ENCODE data around the gene INAVA.
"Not testable (repeated sequence)": the region's sequence is repeated elsewhere in the genome, so short reads cannot be mapped to it uniquely, and the experiment has no call there.

INAVA gene

DNA sequence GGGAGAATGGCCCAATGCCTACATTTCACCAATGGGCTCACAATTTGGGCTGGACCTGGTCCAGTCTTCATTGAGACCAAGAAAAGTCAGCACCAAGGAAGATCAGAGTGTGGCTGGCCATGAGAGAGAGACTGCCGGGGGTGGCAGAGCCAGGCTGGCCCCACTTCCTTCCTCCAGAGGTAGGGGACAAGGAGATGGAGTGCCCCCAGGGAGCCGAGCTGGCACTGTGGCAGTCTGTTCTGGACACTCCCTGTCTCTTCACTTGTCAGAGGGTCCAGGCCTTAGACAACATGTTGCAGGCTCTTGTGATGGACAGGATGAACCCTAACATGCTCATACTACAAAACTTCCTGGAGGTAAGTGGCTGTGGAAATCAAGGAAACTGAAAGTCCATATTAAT is 27.7 kb downstream of the INAVA start:
- no peak for DNase-seq

DNA sequence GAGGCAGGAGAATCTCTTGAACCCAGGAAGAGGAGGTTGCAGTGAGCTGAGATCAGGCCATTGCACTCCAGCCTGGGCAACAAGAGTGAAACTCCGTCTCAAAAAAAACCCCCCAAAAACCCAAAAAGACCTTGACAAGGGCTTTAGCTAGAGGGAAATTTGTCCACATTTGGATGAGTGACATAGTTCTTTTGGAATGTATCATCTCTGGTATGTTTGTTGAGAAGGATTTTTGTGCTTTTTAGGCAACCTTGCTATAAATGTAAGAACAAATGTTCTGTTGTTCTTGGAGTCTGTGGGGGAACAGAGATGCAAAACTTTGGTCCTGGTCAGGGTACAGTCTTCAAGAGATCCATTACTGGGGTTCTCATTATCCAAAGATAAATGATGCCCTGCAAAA is 28.9 kb downstream of the INAVA start:
- no peak for DNase-seq

- no peak for DNase-seq
These were observed 31.1 kb downstream of the INAVA start for GRCh38 chr1:200925831-200926230.

DNA sequence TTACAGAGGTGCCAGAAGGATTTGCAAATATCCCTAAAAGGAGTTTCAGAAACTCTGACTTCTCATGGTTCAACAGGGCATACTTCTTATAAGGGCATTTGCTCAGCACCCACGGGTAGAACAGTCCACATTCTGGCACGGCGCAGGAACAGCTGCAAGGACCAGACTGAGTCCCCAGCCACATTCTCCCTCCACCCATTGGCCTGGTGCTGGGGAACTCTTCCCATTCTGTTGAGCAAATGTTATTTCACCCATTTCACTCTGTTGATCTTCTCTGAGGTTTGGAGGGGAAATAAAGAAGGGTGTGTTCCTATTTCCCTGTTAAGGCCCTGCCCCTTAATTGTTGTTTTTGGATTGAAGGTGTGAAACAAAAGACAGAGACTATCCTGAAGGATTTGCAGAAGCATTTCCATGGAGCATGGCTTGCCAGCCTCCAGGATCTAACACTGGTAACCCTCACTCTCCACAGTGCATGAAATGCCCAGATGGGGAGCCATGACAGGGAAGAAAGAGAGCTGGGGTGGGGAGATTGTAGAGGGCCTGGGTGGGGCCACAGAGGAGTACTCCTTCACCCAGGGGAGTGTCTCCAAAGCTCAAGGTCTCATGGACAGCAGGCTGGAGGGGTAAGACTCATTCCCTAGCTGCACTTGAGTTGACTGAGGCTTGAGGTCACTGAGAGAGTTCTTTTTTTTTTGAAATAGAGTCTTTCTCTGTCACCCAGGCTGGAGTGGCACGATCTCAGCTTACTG is 35.0 kb downstream of the INAVA start:
- no peak for DNase-seq

DNA sequence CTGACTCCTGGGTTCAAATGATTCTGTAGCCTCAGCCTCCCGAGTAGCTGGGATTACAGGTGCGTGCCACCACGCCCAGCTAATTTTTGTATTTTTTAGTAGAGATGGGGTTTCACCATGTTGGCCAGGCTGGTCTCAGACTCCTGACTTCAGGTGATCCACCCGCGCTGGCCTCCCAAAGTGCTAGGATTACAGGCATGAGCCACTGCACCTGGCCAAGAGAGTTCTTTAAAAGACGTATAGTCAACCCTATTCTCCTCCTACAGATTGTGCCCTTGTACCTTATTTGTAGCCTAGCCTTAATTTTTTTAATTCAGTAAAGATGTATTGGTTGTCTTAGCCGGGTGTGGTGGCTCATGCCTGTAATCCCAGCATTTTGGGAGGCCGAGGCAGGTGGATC is 35.6 kb downstream of the INAVA start:
- DNase-seq = not testable (repeated sequence)

GRCh38 chr1:200931776-200932175 is 37.1 kb downstream of the INAVA start:
- no peak for DNase-seq

GRCh38 chr1:200934676-200935245 is 40.1 kb downstream of the INAVA start:
- no peak for DNase-seq

DNA sequence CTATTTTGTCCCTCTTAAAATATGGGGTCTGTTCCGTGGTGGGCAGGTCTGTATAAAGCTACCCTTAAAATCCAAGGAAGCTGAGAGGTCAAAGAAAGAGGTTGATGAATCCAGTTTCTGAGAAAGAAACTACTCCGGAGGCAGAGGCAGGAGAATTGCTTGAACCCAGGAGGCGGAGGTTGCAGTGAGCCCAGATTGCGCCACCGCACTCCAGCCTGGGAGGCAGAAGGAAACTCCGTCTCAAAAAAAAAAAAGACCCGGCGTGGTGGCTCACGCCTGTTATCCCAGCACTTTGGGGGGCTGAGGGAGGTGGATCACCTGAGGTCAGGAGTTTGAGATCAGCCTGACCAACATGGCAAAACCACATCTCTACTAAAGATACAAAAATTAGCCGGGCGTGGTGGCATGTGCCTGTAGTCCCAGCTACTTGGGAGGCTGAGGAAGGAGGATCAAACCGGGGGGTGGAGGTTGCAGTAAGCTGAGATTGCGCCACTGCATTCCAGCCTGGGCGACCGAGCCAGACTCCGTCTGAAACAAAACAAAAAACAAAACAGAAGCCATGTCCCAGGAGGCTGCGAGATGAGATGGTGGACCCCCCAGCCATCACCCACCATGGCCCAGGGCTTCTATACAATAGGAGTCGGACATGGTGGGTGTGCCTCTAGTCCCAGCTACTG is 40.7 kb downstream of the INAVA start:
- DNase-seq = not testable (repeated sequence)

DNA sequence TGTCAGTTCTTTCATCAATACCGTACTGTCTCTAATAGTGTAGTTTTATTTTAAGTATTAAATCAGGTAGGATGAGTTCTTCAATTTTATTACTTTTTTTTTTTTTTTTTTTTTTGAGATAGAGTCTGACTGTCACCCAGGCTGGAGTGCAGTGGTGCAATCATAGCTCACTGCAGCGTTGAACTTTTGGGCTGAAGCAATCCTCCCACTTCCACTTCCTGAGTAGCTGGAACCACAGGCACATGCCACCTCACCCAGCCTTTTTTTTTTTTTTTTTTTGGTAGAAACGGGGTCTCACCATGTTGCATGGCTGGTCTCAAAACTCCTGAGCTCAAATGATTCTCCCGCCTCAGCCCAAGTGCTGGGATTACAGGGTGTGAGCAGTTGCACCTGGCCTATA is 44.3 kb downstream of the INAVA start:
- no peak for DNase-seq

GRCh38 chr1:200945111-200945510 is 50.4 kb downstream of the INAVA start:
- DNase-seq = no peak

DNA sequence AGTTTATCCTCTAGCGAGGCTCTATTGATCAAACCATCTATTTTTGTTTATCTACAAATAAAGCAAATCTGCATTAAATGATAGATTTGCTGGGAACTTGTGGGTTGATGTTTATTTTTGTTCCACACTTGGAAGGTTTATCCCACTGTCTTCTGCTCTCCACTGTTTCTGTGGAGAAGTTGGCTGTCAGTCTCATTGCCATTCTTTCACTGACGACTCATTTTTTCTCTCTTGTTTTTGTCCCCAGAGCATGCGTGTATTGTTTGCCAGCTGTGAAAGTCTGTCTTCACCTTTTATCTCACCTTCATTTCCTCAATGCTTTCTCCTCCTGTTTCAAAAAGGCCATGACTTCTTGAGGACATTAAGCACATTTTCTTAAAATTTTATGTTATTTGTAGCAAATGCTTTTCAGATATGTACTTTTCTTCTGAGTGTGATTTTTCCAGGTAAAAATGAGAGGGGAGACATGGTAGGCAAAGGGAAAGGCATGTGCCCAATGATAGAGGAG is 52.4 kb downstream of the INAVA start:
- DNase-seq = no peak

DNA sequence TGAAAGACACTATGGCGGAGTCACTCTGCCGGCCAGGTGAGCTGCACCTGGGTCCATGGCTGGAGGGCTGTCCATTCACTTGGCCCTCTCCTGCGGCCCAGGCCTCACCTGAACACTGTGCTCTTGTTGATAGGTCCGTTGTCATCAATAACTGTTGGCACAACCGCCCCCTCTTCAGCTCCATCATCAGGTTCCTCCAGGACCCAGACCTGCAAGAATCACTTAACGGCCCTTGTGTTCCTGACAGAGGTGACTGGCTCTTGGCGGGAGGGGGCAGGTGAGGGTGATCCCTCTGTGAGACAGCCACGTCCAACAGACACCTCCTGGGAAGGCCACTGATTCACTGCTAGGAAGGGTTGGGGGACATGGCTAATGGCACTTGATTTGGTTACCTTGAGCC is 54.9 kb downstream of the INAVA start:
- DNase-seq = no peak

GRCh38 chr1:200951016-200951415 is 56.3 kb downstream of the INAVA start:
- DNase-seq = no peak

- DNase-seq = no peak
These were observed 59.7 kb downstream of the INAVA start for GRCh38 chr1:200954434-200954833.

DNA sequence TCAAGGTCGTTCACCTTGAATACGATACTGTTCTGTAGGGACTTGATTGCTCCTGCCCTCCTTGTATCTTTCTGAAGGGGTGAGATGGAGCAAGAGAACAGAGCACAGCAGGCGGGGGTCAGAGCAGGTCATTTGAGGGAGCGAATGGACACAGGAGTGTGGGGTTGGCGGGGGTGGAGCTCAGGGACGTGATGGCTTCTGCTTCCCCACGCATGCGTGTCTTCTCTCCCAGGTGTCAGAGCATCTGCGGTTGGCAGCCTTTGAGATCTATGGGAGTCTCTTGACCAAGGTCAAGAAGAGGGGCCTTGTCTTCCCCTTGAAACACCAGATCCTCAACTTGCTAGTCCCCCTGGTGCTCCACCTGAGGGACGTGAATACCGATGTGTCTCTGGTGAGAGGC is 63.9 kb downstream of the INAVA start:
- DNase-seq = no peak

DNA sequence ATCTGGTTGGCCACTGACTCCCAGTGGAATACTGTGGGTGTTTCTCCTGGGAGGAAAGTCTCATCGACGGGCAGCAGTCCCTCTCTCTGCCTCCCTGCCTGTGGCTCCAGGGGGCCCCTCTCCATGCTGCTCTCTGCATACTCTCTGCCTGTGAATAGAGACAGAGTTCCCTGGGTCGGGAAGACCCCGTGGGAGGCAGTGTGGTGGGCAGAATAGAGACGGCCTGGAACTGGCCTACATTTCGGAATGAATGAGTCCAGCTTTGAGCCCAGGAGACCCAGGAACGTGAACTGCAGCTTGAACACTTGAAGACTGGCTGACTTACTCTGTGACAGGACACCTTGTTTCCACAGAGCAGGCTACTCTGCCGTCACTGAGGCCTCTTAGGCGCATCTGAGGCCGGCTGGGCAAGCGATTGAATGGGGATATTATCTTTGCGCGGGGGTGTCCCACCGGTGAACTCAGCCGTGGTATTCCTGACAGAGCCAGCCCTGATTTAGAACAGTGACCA is 64.8 kb downstream of the INAVA start:
- no peak for DNase-seq

GRCh38 chr1:200960236-200960947 is 65.7 kb downstream of the INAVA start:
- DNase-seq = no peak

DNA sequence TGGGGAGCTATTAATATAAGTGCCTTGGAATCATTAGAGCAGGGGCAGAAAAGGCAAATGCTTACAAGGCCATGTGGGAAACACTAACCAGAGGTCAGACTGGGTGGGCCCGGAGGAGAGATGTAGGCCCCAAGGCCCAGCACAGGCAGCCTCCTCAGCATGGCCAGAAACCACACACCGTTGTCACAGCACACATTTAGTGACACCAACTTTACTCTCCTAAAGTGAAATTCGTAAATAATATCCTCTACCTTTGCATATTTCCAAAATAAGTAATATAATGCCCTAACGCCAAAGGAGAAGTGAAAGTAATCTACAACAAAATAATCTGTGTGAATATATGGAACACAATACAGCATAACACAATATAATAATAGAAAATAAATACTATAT is 66.2 kb downstream of the INAVA start:
- no peak for DNase-seq

DNA sequence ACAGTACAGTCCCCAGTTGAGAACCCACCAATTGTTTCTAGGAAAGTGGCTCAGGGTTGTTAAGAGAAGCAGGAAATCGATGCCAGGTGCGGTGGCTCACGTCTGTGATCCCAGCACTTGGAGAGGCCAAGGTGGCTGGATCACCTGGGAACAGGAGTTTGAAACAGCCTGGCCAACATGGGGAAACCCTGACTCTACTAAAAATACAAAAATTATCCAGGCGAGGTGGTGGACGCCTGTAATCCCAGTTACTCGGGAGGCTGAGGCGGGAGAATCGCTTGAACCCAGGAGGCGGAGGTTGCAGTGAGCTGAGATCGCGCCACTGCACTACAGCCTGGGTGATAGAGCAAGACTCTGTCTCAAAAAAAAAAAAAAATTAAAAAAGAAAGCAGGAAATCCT is 67.5 kb downstream of the INAVA start:
- not testable (repeated sequence) for DNase-seq

GRCh38 chr1:200962631-200963030 is 67.9 kb downstream of the INAVA start:
- DNase-seq = no peak

- no peak for DNase-seq
These were observed 68.4 kb downstream of the INAVA start for GRCh38 chr1:200963076-200963475.

DNA sequence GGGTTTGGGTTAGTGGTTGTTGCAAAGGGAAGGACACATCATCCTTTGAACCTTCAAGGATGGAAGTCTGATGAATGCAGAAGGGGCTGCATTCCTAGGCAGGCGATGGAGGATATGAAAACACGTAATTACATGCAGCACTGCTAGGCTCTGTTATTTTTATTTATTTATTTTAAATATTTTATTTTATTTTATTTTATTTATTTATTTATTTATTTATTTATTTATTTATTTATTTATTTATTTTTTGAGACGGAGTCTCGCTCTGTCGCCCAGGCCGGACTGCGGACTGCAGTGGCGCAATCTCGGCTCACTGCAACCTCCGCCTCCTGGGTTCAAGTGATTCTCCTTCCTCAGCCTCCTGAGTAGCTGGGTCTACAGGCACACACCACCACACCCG is 69.2 kb downstream of the INAVA start:
- not testable (repeated sequence) for DNase-seq

Measured in stimulated activated naive CD4-positive, alpha-beta T cell (primary cell).